Measurements from ENCODE around the gene CCDC32. TPM values are rescaled to one million over a fixed set of nuclear protein-coding genes. Genes with fewer than 3 reads are reported as not detected.

Gene CCDC32
- total and polyA plus RNA-seq, 2 of the 13 experiments (the other 11 are each of a cell fraction or from before 2014, with no cell fraction given) = 10.8 to 23.2 TPM

GRCh38 chr15:40567111-40567510, 2.3 kb upstream of the CCDC32 start:
- no peaks in the 10 kb centered on the region for H4K20me1 ChIP-seq (ENCODE audit: insufficient read depth, low read length)
- DNase-seq (ENCODE audit: low spot score) = peak; percentile 58
- no TSS peak for BruUV-seq (replicated peaks)
- in situ Hi-C loops (cut with HindIII; ENCODE audit: extremely low pct_ligation_motif_present, low pct_unique_long_range_greater_than_20kb) = no loop called here
- no peak overlapping the region for H3K27ac ChIP-seq (ENCODE audit: extremely low read length, insufficient read depth, low read length)
- POLR2A ChIA-PET = no interaction called here
- peak; percentile 49 for ATAC-seq
- H3K9ac ChIP-seq (ENCODE audit: insufficient read depth, low read depth, low read length) = peak overlapping the region; percentile 51
- peak; percentile 44 for FAIRE-seq
- H3K9me3 ChIP-seq (ENCODE audit: low read length) = no peaks in the 10 kb centered on the region
- CTCF ChIA-PET (ENCODE audit: low intra/inter-chr PET ratio, low total read pairs) = no interaction called here
- H3K4me3 ChIP-seq (replicated peaks in 1 of 3; ENCODE audit: insufficient read depth in 1 of 3, low read depth in 2 of 3, low read length in 3 of 3) = peak overlapping the region; percentile 11 to 61 (median 29); a peak in 3 of 6 replicates
- H3K79me2 ChIP-seq (ENCODE audit: insufficient read depth, low read length) = peaks cover 31% of the 10 kb centered on the region
- H3K27me3 ChIP-seq (ENCODE audit: control insufficient read depth in 1 of 2, insufficient read depth in 2 of 2, low read length in 2 of 2) = no peaks in the 10 kb centered on the region; a peak in 1 of 5 replicates
- intact Hi-C loops (cut with micrococcal nuclease; ENCODE audit: unreplicated experiment) = loop anchor here (1.0 to 5.0 kb wide), 2 partner anchors 25 to 195 kb away; partner anchors contain the start of gene GCHFR
- H2AFZ ChIP-seq (ENCODE audit: low read length) = peak overlapping the region; percentile 97
- 1% methylated on average over 7 of the region's 7 CpGs for WGBS (ENCODE audit: low lambda C conversion rate)
- H3K4me2 ChIP-seq (ENCODE audit: low read depth, low read length) = peak overlapping the region; percentile 96
- peaks cover 3 to 5% of the 10 kb centered on the region in 2 experiments; a peak in 3 of 5 replicates for H3K36me3 ChIP-seq (replicated peaks in 1 of 2; ENCODE audit: control insufficient read depth in 1 of 2, insufficient read depth in 2 of 2, low read length in 2 of 2)
- H3K4me1 ChIP-seq (ENCODE audit: insufficient read depth, low read length) = peaks cover 66% of the 10 kb centered on the region
- TF ChIP-seq ZNF747 (CRISPR knock-in tag; IDR thresholded peaks at IDR 0.05; ENCODE audit: borderline replicate concordance) (no peak), ZNF703 (CRISPR knock-in tag; IDR thresholded peaks at IDR 0.05; ENCODE audit: borderline replicate concordance) (no peak), RBFOX2 (IDR thresholded peaks at IDR 0.05; ENCODE audit: low read depth, low read length) (no peak), RFXANK (CRISPR knock-in tag; IDR thresholded peaks at IDR 0.05) (no peak), SAP130 (CRISPR knock-in tag; IDR thresholded peaks at IDR 0.05; ENCODE audit: low read depth) (peak; percentile 60), KAT7 (CRISPR knock-in tag; IDR thresholded peaks at IDR 0.05; ENCODE audit: borderline replicate concordance) (no peak), LCORL (IDR thresholded peaks at IDR 0.05) (no peak), LCORL (CRISPR knock-in tag; IDR thresholded peaks at IDR 0.05) (no peak), NR1H2 (CRISPR knock-in tag; IDR thresholded peaks at IDR 0.05; ENCODE audit: borderline replicate concordance, low read depth) (no peak), HINFP (CRISPR knock-in tag; IDR thresholded peaks at IDR 0.05; ENCODE audit: low read depth) (no peak), TIGD3 (CRISPR knock-in tag; IDR thresholded peaks at IDR 0.05; ENCODE audit: borderline replicate concordance) (no peak), ZNF569 (CRISPR knock-in tag; IDR thresholded peaks at IDR 0.05; ENCODE audit: borderline replicate concordance) (no peak), SNAPC4 (CRISPR knock-in tag; IDR thresholded peaks at IDR 0.05) (no peak), ZNF281 (CRISPR knock-in tag; IDR thresholded peaks at IDR 0.05; ENCODE audit: borderline replicate concordance) (no peak)
